ENCODE measurements around the gene LSM10. TPM values are rescaled to one million over a fixed set of nuclear protein-coding genes. Genes with fewer than 3 reads are reported as not detected.

The LSM10 gene
- total RNA-seq, 2 donors from 2014 or later = 22.4 to 30.3 TPM

DNA sequence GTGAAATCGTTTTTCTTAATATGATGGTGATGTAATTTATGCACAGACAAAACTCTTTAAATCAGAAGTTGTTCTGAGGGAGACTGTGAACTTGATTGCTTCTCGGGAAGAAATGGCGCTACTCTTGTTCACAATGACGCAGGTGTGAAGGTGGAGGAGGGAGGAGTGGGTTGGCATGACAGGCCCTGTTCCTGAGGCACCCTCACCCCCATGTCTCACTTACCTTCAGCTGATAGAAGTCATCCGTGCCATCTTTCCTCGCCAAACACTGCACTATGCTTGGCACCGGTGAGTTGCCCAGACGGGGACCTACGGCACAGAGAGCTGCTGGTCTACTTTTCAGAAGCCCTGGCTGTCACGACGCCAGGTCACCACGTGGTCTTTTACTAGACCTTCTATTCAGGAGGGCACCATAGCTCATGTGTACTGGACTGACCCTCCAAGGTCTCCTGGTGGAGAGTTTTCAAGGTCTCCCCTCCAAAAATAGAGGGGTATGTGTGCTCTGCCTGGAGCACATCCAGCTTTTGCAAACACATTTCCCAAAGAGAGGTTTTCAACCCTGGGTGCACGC is 39.1 kb downstream of the LSM10 start:
- Histone ChIP-seq H3K27ac (no peak overlapping the region), H3K9ac (ENCODE audit: low read depth in 2 of 2, low read length in 2 of 2) (no peak overlapping the region), H3K27me3 (no peaks in the 10 kb centered on the region), H3K36me3 (peaks cover 7% of the 10 kb centered on the region), H3K4me3 (no peak overlapping the region), H3K9me3 (no peaks in the 10 kb centered on the region), H3K4me1 (no peaks in the 10 kb centered on the region)
- intact Hi-C loops (cut with DNase I) = no loop called here
- no peak for DNase-seq
- TF ChIP-seq, protein P1, sequence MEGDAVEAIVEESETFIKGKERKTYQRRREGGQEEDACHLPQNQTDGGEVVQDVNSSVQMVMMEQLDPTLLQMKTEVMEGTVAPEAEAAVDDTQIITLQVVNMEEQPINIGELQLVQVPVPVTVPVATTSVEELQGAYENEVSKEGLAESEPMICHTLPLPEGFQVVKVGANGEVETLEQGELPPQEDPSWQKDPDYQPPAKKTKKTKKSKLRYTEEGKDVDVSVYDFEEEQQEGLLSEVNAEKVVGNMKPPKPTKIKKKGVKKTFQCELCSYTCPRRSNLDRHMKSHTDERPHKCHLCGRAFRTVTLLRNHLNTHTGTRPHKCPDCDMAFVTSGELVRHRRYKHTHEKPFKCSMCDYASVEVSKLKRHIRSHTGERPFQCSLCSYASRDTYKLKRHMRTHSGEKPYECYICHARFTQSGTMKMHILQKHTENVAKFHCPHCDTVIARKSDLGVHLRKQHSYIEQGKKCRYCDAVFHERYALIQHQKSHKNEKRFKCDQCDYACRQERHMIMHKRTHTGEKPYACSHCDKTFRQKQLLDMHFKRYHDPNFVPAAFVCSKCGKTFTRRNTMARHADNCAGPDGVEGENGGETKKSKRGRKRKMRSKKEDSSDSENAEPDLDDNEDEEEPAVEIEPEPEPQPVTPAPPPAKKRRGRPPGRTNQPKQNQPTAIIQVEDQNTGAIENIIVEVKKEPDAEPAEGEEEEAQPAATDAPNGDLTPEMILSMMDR (IDR thresholded peaks at IDR 0.05) = no peak

DNA sequence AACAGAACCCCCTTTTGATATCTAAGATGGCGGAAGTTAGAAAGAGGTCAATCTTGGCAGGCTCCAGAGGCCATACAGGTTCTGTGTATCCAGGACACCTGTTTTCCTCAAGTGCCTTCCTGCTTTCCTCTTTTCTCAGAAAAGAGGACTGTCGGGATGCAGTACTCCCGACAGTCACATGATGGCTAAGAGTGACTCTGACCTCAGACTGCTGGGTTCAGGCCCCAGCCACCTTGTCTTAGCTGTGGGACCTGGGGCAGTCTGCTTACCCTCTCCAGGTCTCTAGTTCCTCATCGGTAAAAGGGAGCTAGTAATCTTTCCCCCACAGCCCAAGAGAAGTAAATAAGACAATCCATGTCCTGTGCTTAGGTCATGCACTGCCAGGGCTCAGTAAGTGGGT is 41.9 kb downstream of the LSM10 start:
- DNase-seq = no peak
- Histone ChIP-seq H3K36me3 (peaks cover 7% of the 10 kb centered on the region), H3K4me3 (no peak overlapping the region), H3K27me3 (no peaks in the 10 kb centered on the region), H3K27ac (no peak overlapping the region), H3K9ac (ENCODE audit: low read depth in 2 of 2, low read length in 2 of 2) (no peak overlapping the region), H3K9me3 (no peaks in the 10 kb centered on the region), H3K4me1 (no peaks in the 10 kb centered on the region)
- TF ChIP-seq, protein P1 (IDR thresholded peaks at IDR 0.05) = no peak
- intact Hi-C loops (cut with DNase I) = no loop called here

- Histone ChIP-seq H3K27me3 (no peaks in the 10 kb centered on the region), H3K9ac (ENCODE audit: low read depth in 2 of 2, low read length in 2 of 2) (no peak overlapping the region), H3K4me3 (no peak overlapping the region), H3K36me3 (peaks cover 7% of the 10 kb centered on the region), H3K4me1 (peaks cover 8% of the 10 kb centered on the region), H3K9me3 (no peaks in the 10 kb centered on the region), H3K27ac (no peak overlapping the region)
- intact Hi-C loops (cut with DNase I) = no loop called here
- TF ChIP-seq, protein P1 (IDR thresholded peaks at IDR 0.05) = no peak
- DNase-seq = no peak
Observed at GRCh38 chr1:36354486-36354885, 43.2 kb downstream of the LSM10 start.

- TF ChIP-seq, protein P1 (IDR thresholded peaks at IDR 0.05) = no peak
- intact Hi-C loops (cut with DNase I) = no loop called here
- no peak overlapping the region for H3K9ac ChIP-seq (ENCODE audit: low read depth in 2 of 2, low read length in 2 of 2)
- no peaks in the 10 kb centered on the region for H3K9me3 ChIP-seq
- no peaks in the 10 kb centered on the region for H3K27me3 ChIP-seq
- peaks cover 8% of the 10 kb centered on the region for H3K4me1 ChIP-seq
- no peak overlapping the region for H3K27ac ChIP-seq
- DNase-seq = no peak
- H3K4me3 ChIP-seq = no peak overlapping the region
- peaks cover 13% of the 10 kb centered on the region for H3K36me3 ChIP-seq
Observed at GRCh38 chr1:36352910-36353878, 44.5 kb downstream of the LSM10 start.

DNA sequence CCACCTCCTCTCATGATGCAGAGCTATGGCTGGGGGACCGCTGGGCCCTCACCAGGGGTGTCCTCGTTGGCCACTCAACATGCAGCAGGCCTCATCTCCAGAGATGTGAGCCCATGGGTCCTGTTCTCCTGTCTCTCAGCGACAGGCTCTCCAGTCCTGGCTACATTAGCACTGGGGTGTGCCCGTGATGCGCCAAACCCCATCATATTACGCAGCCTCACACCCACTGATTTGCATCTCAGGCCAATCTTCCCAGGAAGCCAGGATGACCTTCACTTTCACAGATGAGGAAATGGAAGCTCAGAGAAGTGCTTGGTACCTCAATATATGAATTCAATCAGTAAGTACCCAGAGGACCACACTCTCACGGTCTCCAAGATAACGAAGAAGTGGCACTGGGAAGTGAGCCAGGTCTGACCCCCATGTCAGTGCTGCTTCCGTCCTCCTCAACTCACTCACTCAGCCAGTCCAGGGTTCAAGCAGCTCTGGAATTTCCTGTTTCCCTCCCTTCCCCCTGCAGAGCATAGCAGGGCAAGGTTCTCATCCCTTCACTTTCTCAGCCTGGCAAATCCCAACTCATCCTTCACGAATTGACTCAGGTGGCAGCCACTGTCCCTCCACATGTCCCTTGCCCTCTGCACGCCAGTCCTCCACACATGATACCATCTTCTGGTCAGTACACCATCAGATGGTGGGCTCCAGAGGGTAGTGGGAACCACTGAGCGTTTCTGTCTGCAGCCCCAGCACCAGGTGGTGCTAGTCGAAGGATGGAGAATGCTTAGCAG is 45.4 kb downstream of the LSM10 start:
- intact Hi-C loops (cut with DNase I) = no loop called here
- H3K9me3 ChIP-seq = no peaks in the 10 kb centered on the region
- H3K36me3 ChIP-seq = peaks cover 17% of the 10 kb centered on the region
- H3K4me3 ChIP-seq = no peak overlapping the region
- no peak overlapping the region for H3K9ac ChIP-seq (ENCODE audit: low read depth in 2 of 2, low read length in 2 of 2)
- H3K4me1 ChIP-seq = peaks cover 8% of the 10 kb centered on the region
- H3K27ac ChIP-seq = no peak overlapping the region
- H3K27me3 ChIP-seq = no peaks in the 10 kb centered on the region
- DNase-seq = no peak
- TF ChIP-seq, protein P1 (IDR thresholded peaks at IDR 0.05) = no peak

Measured in colonic mucosa (tissue), 4 donors.